NCI-H2227 (cell line): Measurements from ENCODE around the gene TARBP2.
"Not testable (repeated sequence)": the region's sequence is repeated elsewhere in the genome, so short reads cannot be mapped to it uniquely, and the experiment has no call there.

Experiments used
- DNase-seq: peaks from one replicate; lab custom pipeline; 2025; ENCODE audit not compliant: unreplicated experiment; lab: John Stamatoyannopoulos, UW

Gene TARBP2

GRCh38 chr12:53510181-53510812 lies 9.2 kb downstream of the TARBP2 start:
- no peak for DNase-seq

DNA sequence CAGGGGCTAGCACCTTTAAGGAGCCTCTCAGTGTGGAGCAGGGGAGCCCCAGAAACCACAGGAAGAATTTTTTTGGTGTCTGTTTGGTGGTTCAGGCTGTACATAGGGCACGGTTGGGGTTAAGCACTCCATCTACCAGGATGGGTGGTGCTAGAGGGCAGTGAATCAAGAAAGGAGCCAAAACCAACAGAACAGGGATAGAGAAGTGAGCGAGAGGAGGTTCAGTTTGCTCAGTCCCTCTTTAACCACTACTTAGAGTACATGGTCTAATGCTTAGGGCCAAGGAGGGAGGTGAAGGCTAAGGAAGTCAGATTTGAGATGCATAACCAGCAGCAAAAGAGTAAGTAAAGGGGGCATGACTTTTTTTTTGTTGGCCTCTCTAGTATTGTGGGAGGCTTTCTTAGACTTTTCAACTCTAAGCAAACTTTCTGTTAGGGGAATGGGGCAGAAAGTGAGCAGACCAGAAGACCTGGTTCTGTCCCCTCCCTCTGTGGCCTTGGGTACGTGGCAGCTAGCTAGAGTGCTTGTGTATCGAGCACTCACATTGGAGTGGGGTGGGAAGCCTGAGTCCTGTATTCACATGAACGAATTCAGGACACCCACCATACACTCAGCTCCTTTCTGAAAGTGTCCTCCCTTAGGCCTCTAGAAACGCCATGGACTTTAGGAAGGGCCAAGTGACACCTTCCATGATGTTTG lies 12.8 kb downstream of the TARBP2 start:
- DNase-seq, result no peak

GRCh38 chr12:53514628-53515290 lies 13.7 kb downstream of the TARBP2 start:
- no peak for DNase-seq

GRCh38 chr12:53515291-53515680 lies 14.2 kb downstream of the TARBP2 start:
- DNase-seq, result no peak

- DNase-seq, result no peak
These were observed 15.8 kb downstream of the TARBP2 start for GRCh38 chr12:53516758-53517455.

DNA sequence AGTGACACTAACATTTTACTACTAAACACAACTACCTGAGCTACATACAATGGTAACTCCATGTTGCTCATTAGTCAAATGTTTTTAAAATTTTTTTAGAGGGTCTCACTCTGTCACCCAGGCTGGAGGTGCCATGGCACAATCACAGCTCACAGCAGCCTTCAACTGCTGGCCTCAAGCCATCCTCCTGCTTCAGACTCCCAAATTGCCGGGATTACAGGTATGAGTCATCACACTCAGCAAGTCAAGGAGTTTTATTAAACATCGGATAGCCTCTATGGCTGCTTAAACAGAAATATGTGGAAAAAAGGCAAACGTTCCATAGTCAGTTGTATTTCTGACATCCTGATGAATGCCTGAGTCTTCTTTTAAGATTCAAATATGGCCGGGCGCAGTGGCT lies 17.3 kb downstream of the TARBP2 start:
- no peak for DNase-seq

- no peak for DNase-seq
These were observed 22.0 kb downstream of the TARBP2 start for GRCh38 chr12:53523131-53523530.

DNA sequence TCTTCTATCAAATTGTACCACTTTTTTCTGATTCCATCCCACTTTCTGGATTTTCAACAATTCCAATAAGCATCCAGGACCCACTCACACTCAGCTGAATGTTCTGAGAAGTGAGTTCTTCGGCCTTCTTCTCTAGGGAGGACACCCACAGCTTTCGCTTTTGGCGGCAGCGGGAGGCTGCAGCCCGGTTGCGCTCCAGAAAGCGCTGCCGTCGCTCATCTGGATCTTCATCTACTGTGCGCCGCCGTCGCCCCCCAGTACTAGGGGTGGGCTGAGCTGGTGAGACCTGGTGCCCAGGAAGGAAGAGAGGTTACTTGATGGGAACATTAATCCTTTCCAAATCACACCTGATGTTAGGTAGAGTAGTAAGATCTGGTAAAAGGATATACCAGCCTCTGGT lies 23.4 kb downstream of the TARBP2 start:
- no peak for DNase-seq

DNA sequence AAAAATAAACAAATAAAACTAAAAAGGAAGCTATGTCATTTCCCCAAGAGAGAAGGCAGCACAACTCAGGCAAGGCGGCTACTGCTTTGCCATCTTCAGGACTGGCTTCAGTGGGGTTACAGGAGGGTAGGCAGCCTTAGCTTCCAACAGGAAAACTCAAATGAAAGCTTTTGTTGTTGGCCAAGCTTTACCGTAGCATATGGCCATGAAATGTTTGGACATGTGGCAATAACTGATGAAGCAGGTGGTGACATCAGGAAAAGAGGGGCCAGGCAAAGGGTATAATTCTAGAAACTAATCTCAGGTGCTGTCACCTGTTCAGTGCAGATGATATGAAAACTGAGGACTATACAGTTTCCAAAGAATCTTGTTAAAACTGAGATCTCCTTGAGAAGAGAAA lies 29.0 kb downstream of the TARBP2 start:
- DNase-seq, result no peak

GRCh38 chr12:53530920-53531319 lies 29.8 kb downstream of the TARBP2 start:
- no peak for DNase-seq

GRCh38 chr12:53532021-53532420 lies 30.9 kb downstream of the TARBP2 start:
- no peak for DNase-seq

DNA sequence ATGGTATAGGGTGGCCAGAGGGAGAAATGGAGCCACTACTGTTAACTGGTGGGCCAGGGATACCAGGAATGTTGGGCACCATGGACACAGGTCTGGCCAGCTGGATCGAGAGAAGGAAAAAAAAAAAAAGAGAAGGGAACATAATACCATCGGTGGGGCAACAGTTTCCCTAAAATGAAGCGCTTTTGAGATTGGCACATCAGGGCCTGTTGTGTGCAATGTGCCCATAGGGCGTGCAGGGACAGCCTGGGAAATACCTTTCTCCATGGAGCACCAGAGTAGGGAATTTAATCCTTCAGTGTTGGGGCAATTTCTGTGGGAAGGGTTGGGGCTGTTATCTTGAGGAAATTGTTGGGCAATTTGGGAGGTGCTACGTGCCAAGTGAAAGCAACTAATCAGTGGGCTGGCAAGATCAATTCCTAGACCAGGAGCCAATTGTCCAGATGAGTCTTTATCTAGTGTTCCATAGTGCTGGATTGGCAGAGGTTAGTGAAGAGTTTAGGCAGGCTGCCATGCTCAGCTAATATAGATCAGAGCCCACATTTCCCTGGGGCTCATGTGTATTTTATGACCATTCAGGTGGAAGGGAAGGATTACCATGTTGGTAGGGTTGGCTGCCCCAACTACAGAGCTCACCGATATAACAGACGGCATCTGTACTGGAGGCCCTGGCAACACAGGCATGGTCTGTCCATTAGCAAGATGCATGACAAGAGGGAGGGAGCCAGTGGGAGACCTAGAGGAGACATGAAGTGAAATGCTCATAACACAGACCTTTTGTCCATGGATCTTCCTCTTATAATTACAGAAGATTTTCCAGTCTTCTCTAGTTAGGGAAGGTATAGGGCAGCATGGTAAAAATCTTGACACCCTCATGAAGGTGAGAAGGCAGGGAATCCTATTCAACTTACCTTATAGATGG lies 31.7 kb downstream of the TARBP2 start:
- DNase-seq, result no peak

- DNase-seq, result no peak
These were observed 32.4 kb downstream of the TARBP2 start for GRCh38 chr12:53533471-53533870.

DNA sequence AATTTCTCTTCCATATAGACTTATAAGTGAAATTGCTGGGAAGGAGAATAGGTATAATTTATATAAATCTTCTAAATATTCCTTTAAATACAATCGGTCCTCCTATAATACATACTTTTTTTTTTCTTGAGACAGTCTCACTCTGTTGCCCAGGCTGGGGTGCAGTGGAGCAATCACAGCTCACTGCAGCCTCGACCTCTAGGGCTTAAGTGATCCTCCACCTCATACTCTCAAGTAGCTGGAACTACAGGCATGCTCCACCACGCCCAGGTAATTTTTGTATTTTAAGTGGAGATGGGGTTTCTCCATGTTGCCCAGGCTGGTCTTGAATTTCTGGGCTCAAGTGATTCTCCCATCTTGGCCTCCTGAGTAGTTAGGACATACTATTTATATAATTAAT lies 35.9 kb downstream of the TARBP2 start:
- no peak for DNase-seq

GRCh38 chr12:53538209-53538689 lies 37.2 kb downstream of the TARBP2 start:
- peak; percentile 43 for DNase-seq

DNA sequence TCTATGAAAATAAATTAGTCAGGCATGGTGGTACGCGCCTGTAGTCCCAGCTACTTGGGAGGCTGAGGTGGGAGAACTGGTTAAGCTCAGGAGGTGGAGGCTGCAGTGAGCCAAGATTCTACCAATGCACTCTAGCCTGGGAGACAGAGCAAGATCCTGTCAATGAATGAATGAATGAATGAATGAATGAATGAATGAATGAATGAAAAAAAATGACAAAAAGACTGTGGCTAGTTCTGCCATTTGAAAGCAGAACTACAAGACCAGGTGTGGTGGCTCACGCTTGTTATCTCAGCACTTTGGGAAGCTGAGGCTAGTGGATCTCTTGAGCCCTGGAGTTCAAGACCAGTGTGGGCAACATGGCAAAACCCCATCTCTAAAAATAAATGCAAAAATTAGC lies 38.4 kb downstream of the TARBP2 start:
- no peak for DNase-seq

DNA sequence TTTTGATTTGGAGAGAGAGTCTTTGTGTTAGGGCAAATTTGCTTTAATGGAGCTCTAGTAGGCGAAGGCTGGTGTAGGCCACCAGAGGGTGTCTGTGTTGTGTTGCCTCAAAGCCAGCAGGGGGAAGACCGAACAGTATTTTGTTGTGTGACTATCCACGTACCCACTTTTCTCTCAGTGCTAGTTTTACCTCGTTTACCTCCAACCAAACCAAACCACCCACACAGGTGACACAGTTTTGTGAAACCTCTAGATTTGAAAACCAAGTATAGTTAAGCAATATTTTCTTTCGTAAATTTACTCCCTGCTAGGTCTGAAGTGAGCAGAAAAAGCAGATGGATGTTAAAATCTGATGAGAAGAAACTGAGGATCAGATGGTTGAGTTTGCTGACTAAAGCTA lies 42.5 kb downstream of the TARBP2 start:
- DNase-seq, result peak; percentile 57

GRCh38 chr12:53548354-53548753 lies 47.3 kb downstream of the TARBP2 start:
- not testable (repeated sequence) for DNase-seq

DNA sequence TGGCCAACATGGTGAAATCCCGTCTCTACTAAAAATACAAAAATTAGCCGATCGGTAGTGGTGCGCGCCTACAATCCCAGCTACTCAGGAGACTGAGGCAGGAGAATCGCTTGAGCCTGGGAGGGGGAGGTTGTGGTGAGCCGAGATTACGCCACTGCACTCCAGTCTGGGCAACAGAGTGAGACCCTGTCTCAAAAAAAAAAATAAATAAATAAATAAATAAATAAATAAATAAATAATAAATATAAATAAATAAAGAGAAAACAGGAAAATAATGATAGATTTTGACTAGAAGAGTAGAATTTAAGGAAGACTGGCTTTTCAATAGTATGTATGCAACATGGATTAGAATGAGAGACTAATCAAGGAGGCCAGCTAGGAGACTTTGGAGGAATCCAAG lies 49.0 kb downstream of the TARBP2 start:
- not testable (repeated sequence) for DNase-seq

- no peak for DNase-seq
These were observed 49.5 kb downstream of the TARBP2 start for GRCh38 chr12:53550595-53550994.

- DNase-seq, result no peak
These were observed 50.8 kb downstream of the TARBP2 start for GRCh38 chr12:53551889-53552291.
